HEK293T (cell line): ENCODE results near the gene AP3B1.

Source experiments
- CTCF ChIA-PET: fragments of 350-600 bp; formaldehyde crosslinking; extraction: SDS; loops from one replicate; lab custom pipeline; 2021; ENCODE audit warnings: antibody characterized with exemption, inconsistent platforms; lab: Yijun Ruan, JAX
- POLR2A ChIA-PET: fragments of 350-600 bp; formaldehyde crosslinking; extraction: SDS; loops from one replicate; lab custom pipeline; 2020; ENCODE audit warnings: antibody characterized with exemption, inconsistent platforms; lab: Yijun Ruan, JAX
- DNase-seq: peaks from one replicate; pipeline ENCODE4 v3.0.0; 2012; ENCODE audit warnings: mixed read lengths; ENCODE audit errors: extremely low spot score
- ARNT ChIP-seq: fragments of 450-650 bp; IDR thresholded peaks from 2 replicates; pipeline ENCODE4 v1.6.1; 2017; ENCODE audit warnings: mild to moderate bottlenecking
- BHLHE40 ChIP-seq: fragments of 450-650 bp; IDR thresholded peaks from 2 replicates; pipeline ENCODE4 v1.6.1; 2016; ENCODE audit warnings: mild to moderate bottlenecking, moderate library complexity, borderline replicate concordance
- CTBP1 ChIP-seq: fragments of 450-650 bp; IDR thresholded peaks from 2 replicates; pipeline ENCODE4 v1.6.1; 2016; ENCODE audit warnings: borderline replicate concordance
- ELF4 ChIP-seq: fragments of 450-650 bp; IDR thresholded peaks from 2 replicates; pipeline ENCODE4 v1.6.1; 2017; ENCODE audit warnings: antibody characterized with exemption
- FOXA1 ChIP-seq: fragments of 450-650 bp; IDR thresholded peaks from 2 replicates; pipeline ENCODE4 v1.6.1; 2016; ENCODE audit warnings: mild to moderate bottlenecking
- FOXK2 ChIP-seq: fragments of 450-650 bp; IDR thresholded peaks from 2 replicates; pipeline ENCODE4 v1.6.1; 2016; ENCODE audit warnings: mild to moderate bottlenecking
- FOXM1 ChIP-seq: fragments of 450-650 bp; IDR thresholded peaks from 2 replicates; pipeline ENCODE4 v1.6.1; 2017; ENCODE audit warnings: mild to moderate bottlenecking, borderline replicate concordance
- HDGF ChIP-seq: fragments of 450-650 bp; IDR thresholded peaks from 2 replicates; pipeline ENCODE4 v1.6.1; 2017; ENCODE audit warnings: antibody characterized with exemption, borderline replicate concordance
- L3MBTL2 ChIP-seq: fragments of 450-650 bp; conservative IDR thresholded peaks from 2 replicates; pipeline ENCODE4 v1.6.1; 2016; ENCODE audit warnings: mild to moderate bottlenecking
- LEF1 ChIP-seq: fragments of 450-650 bp; IDR thresholded peaks from 2 replicates; pipeline ENCODE4 v1.6.1; 2017; ENCODE audit warnings: mild to moderate bottlenecking, borderline replicate concordance
- NFRKB ChIP-seq: fragments of 450-650 bp; IDR thresholded peaks from 2 replicates; pipeline ENCODE4 v1.6.1; 2016; ENCODE audit warnings: mild to moderate bottlenecking, moderate library complexity
- SP1 ChIP-seq: fragments of 450-650 bp; IDR thresholded peaks from 2 replicates; pipeline ENCODE4 v1.6.1; 2017
- SUZ12 ChIP-seq: fragments of 450-650 bp; IDR thresholded peaks from 2 replicates; pipeline ENCODE4 v1.6.1; 2016; ENCODE audit warnings: mild to moderate bottlenecking
- TARDBP ChIP-seq: fragments of 450-650 bp; IDR thresholded peaks from 2 replicates; pipeline ENCODE4 v1.6.1; 2016
- ZNF384 ChIP-seq: fragments of 450-650 bp; IDR thresholded peaks from 2 replicates; pipeline ENCODE4 v1.6.1; 2016
- TF ChIP-seq, protein P1 (sequence below): fragments of 450-650 bp; IDR thresholded peaks from 2 replicates; pipeline ENCODE4 v1.6.1; 2016

The AP3B1 gene

DNA sequence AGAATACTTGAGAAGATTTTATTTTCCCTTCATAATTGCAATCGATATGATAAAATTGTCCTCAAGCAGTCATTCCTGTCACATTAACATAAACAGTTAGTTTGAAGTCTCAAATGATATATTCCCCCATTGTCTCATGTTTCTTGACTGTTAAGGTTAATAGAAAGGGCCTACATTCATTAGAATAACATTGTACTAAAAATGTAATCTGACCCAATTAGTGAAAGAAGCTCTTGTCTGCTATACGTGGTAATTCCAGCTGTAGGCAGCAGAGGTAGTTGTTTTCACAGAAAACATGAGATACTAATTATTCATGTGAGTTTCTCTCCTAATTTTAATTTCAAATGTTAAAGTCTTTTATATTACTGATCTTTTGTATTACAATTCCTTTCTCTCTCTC, 25.9 kb upstream of the AP3B1 start:
- TF ChIP-seq ELF4, result no peak
- TF ChIP-seq, protein P1, sequence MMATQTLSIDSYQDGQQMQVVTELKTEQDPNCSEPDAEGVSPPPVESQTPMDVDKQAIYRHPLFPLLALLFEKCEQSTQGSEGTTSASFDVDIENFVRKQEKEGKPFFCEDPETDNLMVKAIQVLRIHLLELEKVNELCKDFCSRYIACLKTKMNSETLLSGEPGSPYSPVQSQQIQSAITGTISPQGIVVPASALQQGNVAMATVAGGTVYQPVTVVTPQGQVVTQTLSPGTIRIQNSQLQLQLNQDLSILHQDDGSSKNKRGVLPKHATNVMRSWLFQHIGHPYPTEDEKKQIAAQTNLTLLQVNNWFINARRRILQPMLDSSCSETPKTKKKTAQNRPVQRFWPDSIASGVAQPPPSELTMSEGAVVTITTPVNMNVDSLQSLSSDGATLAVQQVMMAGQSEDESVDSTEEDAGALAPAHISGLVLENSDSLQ, result 0 out of 2 replicates have a peak, but pooled peaks have one; percentile 14
- ChIA-PET CTCF (interaction anchor here (1.0 to 1.5 kb wide), 2 partner anchors 8 to 41 kb away, joined by 3 to 4 read pairs; no protein-coding TSS in a partner anchor), POLR2A (no interaction called here)
- peak; percentile 21 for DNase-seq

DNA sequence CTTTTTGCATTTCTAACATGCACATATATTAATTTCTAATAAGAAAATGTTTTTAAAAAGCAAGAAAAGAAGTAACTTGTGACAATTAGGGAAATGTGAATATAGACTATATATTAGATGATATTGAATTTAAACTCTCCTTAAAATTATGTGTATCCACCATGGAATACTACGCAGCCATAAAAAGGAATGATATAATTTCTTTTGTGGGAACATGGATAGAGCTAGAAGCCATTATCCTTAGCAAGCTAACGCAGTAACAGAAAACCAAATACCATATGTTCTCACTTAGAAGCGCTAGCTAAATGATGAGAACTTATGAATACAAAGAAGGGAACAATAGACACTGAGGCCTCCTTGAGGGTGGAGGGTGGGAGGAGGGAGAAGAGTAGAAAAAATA, 23.8 kb upstream of the AP3B1 start:
- TF ChIP-seq CTBP1, result no peak
- no peak for TF ChIP-seq FOXM1
- TF ChIP-seq TARDBP, result no peak
- no peak for TF ChIP-seq NFRKB
- no peak for TF ChIP-seq LEF1
- TF ChIP-seq ZNF384, result no peak
- no peak for TF ChIP-seq FOXK2
- TF ChIP-seq L3MBTL2, result no peak
- no peak for TF ChIP-seq BHLHE40
- TF ChIP-seq ARNT, result no peak
- TF ChIP-seq, protein P1, result no peak
- no peak for DNase-seq
- ChIA-PET POLR2A (no interaction called here), CTCF (no interaction called here)

DNA sequence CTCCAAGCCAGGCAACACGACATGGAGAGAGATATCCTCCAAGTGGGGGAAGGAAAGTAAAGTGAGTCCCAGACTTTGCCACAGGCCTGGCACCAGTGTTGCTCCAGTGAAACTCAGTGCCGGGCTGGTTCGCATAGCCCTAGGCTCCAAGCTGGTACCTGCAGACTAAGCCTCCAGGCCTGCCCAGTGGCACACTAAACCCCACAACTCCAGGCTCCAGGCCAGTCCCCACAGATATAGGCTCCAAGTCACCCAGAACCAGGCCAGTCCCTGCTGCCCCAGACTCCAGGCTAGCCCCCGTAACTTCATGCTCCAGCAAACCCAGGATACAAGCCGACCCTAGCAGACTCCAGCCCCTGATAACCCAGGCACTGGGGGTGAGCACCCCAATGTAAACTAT, 23.0 kb upstream of the AP3B1 start:
- POLR2A ChIA-PET, result no interaction called here
- no peak for DNase-seq
- TF ChIP-seq ARNT, result no peak
- TF ChIP-seq BHLHE40, result no peak
- no peak for TF ChIP-seq L3MBTL2
- TF ChIP-seq NFRKB, result no peak
- CTCF ChIA-PET, result no interaction called here

DNA sequence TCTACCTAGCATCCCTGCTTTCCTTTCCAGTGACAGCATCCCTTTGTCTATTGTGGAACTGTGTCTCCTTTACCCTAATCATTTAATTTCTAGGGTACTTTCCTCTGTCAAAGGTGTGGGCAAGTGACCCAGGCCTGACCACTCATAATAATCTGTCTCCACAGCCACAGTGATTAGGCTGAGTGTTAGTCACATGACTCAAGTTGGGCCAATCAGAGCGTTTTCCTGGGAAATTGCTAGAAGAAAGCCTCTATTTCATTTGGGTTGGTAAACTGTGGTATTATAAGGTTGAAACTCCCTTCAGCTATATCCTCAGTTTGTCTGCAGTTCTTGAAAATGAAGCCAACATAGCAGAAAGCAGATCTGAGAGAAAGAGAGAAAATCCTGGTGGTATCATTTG, 14.2 kb upstream of the AP3B1 start:
- DNase-seq, result no peak
- ChIA-PET CTCF (no interaction called here), POLR2A (no interaction called here)
- no peak for TF ChIP-seq ELF4
- TF ChIP-seq ARNT, result no peak
- no peak for TF ChIP-seq FOXK2
- TF ChIP-seq TARDBP, result no peak
- TF ChIP-seq SP1, result no peak
- no peak for TF ChIP-seq LEF1
- no peak for TF ChIP-seq FOXA1
- TF ChIP-seq FOXM1, result no peak
- no peak for TF ChIP-seq CTBP1
- TF ChIP-seq L3MBTL2, result no peak
- TF ChIP-seq NFRKB, result no peak
- no peak for TF ChIP-seq SUZ12

DNA sequence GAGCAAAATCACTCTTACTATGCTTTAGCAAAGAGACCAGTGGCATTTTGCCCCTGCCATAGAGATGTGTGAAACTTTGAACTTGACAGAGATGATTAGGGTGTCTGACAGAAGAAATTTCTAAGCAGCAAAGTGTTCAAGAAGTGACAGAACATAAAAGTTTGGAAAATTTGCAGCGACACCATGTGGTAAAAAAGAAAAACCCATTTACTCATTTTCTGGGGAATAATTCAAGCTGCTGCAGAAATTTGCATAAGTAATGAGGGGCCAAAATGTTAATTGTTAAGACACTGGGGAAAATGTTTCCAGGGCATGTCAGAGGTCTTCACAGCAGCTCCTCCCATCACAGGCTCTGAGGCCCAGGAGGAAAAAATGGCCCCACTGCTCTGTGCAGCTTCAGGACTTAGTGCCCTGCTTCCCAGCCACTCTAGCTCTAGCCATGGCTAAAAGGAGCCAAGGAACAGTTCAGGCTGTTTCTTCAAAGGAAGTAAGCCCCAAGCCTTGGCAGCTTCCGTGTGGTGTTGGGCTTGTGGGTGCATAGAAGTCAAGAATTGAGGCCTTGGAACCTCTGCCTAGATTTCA, 6.1 kb upstream of the AP3B1 start:
- TF ChIP-seq L3MBTL2 (no peak), FOXK2 (no peak), BHLHE40 (no peak), FOXA1 (no peak), SP1 (no peak), HDGF (no peak), CTBP1 (no peak)
- TF ChIP-seq, protein P1, result no peak
- POLR2A ChIA-PET, result no interaction called here
- CTCF ChIA-PET, result interaction anchor here (0.6 to 0.7 kb wide), 2 partner anchors 36 to 40 kb away, joined by 3 to 4 read pairs; no protein-coding TSS in a partner anchor
- no peak for DNase-seq

DNA sequence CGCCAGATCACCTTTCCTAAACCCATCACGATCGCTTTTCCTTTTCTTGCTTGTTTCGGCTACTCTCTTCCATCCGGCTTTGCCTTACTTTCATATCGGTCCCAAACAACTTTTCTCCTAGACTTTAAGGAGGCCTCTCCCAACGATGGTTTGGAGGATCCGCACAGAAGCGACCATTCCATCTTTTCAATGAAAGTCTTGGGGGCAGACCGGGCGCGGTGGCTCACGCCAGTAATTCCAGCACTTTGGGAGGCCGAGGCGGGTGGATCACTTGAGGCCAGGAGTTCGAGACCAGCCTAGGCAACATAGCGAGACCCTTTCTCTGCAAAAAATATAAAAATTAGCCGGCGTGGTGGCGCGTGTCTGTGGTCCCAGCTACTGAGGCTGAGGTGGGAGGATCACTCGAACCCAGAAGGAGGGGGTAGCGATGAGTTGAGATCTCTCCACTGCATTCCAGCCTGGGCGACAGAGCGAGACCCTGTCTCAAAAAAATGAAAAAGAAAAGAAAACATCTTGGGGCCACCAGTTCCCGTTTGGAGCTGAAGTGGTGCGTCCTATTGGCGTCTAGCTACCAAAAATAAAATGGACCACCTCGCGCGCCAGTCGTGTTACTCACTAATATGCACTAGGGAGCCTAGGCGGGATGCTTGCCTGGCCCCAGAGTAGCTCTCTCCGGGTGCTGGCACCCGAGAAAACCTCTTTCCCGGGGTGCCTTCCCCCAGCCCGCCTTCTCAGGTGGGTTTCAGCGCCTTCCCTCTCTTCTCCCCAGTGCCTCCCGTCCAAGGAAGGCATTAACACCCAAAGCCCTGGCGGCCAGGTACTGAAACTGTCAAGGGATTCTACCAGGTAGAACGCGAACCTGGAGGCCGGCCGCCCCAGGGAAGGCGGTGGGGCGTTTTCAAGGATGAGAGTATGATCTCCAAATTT, 800 bp upstream of the AP3B1 start:
- TF ChIP-seq ZNF384, result no peak
- no peak for TF ChIP-seq ARNT
- TF ChIP-seq SP1, result no peak
- TF ChIP-seq CTBP1, result no peak; the same call in 1 of the 2 replicates
- TF ChIP-seq TARDBP, result no peak
- no peak for TF ChIP-seq FOXK2
- no peak for TF ChIP-seq BHLHE40
- ChIA-PET CTCF (interaction anchor here (0.7 to 2.1 kb wide), 7 partner anchors 9 to 811 kb away, joined by 3 to 8 read pairs (median 3); partner anchors contain the start of gene SCAMP1), POLR2A (interaction anchor here (0.9 to 2.9 kb wide), 8 partner anchors 9 to 223 kb away, joined by 3 to 36 read pairs (median 4); partner anchors contain the start of gene SCAMP1)
- peak; percentile 36 for DNase-seq
